Cortex of kidney (tissue), 1 donor: ENCODE data around the gene LRRTM2.

Experiments used
- DNase-seq: peaks from one replicate; lab custom pipeline; 2025; lab: John Stamatoyannopoulos, UW

Gene LRRTM2

GRCh38 chr5:138883211-138883610 lies 8.1 kb upstream of the LRRTM2 start:
- DNase-seq, result no peak

DNA sequence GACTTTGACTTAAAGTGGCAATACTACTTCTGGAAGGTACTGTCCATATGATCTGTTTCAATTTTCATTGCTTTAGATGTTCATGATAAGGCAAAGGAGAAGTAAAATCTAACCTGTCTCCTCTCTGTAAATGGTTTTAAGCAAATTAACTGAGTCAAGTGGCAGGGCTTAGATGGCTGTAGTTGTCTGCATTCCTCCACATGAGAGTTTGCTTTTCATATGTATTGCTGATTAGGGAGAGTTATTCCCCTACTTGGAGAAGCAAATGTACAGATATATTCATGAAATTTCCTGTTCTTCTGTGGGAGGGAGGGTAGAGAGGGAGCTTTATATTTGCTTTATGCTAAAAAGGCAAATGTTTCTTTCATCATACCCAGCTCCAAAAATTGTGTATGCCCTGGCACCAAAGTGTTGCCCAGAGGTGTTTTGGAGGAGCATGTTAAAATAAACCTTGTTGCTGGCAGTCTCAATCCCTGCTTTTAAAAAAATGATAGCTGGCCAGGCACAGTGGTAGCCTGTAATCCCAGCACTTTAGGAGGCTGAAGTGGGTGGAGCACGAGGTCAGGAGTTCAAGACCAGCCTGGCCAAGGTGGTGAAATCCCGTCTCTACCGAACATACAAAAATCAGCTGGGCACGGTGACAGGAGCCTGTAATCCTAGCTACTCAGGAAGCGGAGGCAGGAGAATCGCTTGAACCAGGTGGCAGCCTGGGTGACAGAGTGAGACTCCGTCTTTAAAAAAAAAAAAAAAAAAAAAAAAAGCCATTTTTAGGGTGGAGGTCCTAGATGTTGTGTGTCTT lies 3.5 kb upstream of the LRRTM2 start:
- DNase-seq, result no peak

DNA sequence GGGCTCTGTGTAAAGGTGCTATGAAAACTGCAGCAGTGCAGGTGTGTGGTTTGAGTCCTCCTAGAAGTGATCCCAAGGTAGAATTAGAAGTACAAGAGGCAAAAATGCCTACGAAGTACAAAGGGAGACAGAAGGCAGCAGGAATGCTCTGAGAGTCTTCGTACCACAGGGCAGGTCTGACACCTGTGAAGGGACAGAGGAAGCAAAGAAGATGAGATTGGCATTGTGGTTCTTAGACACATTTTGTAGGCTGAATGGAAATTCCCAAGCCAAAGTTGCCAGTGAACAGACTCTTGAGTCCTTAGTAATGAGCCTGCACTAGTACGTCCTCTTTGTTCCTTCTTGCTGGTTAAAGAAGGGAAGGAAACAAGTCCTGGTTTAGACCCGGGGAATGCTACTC lies 1.7 kb upstream of the LRRTM2 start:
- no peak for DNase-seq

- no peak for DNase-seq
Measured at GRCh38 chr5:138875946-138876345, 811 bp upstream of the LRRTM2 start.

DNA sequence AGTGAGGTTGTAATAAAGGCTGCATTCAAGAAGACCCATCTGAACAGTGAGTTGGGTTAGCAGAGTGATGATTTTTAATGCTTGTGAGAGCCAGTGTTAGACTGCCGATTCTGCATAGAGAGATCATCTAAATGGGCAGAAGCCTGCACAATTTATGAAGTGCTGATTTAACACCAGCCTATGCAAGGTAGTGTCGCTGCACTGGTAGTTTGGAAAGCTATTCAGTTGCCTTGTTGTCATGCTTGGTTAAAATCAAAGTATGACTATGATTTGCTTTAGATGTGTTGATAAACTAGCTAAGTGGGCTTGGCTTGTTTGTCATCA lies 379 bp upstream of the LRRTM2 start:
- no peak for DNase-seq

DNA sequence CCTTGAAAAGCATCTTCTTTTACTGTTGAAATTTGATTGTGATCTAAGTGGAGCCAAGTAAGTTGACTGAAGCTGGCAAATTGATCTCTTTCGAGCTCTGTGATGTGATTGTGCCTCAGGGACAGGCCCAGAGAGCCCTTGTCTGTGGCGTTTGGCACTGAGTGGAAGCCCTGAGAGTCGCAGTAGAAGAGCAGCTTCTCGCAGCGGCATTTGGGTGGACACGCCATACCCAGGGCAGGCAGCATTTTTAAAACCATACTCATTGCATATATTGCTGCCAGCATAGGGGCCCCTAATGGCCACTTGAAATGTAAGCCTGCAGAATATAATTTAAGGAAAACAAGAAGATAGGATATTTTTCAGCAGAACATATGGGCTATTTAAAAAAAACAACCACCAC lies 894 bp downstream of the LRRTM2 start:
- DNase-seq, result no peak

DNA sequence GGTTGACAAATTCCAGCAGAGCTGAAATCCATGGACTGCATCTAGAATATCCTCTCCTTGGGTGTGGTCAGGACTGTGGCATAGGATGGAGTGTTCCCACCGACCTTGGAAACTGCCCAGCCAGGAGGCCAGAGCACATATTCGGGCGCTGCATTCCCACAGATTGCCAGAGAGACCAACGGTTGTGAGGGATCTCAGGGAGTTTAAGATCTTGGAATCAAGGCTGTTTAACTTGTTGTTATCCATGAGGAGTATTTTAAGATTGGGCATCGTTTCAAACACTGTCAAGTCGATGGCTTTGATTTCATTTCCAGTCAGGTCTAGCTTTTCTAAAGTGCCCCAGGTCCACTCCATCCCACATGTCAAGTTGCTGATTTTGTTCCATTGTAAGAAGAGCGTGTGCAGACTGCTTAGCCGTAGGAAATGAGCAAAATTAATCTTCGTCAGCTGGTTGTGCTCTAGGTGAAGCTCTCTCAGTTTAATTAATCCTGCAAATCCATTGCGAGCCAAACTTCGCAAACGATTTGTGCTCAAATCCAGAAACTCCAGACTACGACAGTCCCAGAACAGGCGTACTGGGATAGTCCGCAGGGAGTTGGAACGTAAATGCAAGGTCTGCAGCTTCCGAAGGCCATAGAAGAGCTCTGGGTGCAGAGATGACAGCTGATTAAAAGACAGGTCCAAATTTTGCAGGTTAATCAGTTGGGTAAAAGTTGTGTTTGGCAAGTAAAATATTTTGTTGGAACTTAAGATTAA lies 1.5 kb downstream of the LRRTM2 start:
- no peak for DNase-seq

DNA sequence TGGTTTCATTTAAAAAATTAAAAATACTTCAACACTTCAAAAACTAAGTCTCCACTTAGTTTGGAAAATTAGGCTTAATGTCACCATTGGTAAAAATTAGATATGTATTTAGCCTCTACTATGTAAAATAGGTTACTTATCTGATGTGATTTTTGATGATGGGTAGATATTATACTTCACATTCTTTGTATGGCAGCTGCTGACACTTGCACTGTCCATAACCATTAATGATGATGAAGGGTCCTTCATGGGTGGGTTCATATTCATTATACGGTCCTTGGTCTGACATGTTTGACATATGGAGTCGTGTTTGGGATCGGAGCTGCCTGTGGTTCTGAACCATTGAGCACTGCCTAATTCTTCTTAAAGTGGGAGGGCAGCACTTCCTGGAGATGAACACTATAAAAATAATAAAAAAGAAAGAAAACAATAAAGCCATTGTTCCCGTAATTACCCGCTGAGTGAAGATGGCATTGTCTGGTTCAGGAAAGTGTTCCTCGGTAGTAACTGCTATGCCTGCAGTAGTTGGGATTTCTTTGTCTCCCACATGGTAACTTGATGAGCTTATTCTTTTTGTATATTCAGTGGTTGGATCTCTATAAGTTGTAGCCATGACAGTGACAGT lies 2.2 kb downstream of the LRRTM2 start:
- DNase-seq, result no peak

- no peak for DNase-seq
Measured at GRCh38 chr5:138870611-138871010, 4.5 kb downstream of the LRRTM2 start.

DNA sequence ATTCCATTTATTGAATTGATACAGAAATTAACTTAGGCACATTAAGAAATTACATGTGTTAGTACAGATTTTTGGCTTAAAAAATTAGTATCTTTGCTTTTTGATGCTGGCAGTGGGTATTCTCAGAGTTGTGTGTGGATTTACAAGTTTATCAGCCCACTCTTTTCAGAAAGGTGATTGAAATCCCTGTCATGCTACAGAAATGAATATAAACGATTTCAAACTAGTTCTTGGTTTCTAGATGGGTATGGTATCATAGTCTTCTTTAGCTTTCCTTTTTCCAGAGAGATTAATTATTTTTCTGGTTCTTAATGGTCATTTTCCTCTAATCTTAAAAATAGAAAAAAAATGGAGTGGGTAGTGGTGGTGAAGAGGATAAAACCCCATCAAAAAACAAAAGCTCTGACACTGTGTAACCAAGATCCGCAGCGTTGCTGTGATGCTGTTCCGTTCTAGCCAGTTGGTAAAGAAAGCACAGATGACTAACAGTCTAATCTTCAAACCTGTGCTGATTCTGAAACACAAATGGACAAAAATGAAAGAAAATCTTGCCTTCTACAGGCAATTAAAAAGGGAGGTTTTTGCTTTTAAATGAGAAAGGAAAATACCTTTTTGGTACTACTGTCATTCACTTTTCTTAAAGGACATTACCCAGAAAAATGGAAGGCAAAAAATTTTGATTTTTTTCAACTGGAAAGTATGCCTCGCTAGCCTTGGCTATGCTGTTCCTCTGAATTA lies 5.2 kb downstream of the LRRTM2 start:
- DNase-seq, result no peak

- no peak for DNase-seq
Measured at GRCh38 chr5:138869038-138869437, 6.1 kb downstream of the LRRTM2 start.

DNA sequence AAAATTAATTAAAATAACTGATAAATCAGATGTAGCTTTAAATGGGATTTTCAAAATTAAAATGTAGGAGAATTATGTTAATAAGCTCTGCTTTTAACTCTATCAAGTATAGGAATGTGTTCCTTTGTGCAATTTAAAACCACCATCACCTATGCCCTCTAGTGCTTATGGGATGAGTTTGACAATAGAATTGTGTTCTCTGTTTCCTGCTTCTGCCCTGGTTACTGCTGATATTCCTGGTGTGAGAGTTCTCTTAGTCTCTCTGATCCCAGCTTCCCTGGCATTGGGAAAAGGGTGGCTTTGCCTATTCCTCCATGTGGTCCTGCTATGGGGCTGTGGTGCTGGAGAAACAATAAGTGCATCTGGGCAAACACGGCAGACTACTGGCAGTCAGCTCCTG lies 8.1 kb downstream of the LRRTM2 start:
- DNase-seq, result no peak

- no peak for DNase-seq
Measured at GRCh38 chr5:138853132-138853531, 22.0 kb downstream of the LRRTM2 start.

- no peak for DNase-seq
Measured at GRCh38 chr5:138850865-138851435, 24.2 kb downstream of the LRRTM2 start.

DNA sequence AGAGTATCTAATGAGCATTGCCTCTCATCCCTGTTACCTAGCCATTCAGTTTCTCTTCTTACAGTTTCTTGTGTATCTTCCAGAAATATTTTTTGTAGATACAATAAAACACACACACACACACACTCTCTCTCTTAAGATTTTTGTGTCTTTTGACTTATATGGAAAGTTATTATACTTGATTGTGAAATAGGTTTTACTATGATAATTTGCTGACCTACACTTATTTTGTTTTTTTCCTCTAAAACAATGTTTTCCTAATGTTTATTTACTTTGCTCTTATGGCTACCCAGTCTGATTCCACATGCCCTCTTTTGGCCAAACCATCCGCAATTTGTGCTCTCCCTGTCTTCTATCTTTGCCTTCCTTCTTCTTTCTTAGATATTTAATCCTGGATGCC lies 25.3 kb downstream of the LRRTM2 start:
- DNase-seq, result no peak

DNA sequence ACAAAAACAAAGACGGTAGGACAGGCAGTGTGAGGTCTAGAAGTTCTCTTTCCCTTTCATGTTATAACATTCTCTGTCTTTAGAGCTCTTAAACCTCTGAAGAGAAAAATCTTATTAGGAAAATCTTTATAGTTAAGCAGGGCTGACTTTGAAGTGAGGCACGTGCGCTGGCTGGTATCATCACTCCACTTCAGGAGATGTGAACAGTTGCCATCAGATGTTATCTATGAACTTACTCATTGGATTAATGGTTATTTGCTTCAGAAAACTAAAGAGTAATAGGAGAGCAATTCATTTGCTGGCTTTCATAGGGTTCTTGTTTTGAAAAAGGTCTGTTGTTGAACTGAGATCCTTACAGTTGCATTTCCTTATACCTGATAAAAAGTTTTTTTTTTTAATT lies 25.7 kb downstream of the LRRTM2 start:
- DNase-seq, result no peak

DNA sequence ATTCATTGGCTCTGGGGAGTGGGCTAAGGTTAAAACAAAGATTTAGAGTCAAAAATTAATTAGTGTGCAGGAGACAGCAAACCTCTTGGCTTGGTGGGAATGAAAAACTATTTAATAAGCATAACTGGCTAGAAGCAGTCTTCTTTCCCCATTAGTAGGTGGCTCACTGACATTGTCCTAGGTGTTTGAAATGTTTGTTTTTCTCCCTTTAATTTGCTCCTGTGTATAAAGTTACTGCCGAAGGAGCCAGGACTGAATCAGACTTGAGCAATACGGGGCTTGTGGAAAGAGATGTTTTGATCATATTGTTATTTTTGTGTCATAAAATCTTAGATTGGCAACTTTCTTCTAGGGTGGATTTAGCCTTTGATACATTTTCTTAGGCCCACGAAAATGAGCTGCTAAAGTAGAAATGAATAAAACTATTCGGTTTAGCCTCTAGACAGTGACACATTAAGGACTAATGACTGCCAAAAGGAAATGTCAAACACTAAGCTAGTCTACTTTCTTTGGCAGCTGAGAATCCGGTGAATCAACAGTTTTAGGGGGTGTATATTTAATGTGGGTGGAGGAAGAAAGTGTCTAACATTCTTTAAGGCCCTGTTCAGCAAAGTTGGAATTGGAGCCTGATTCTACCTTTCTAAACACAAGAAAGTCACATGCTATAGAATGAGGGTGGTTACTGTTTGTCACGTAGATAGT lies 30.2 kb downstream of the LRRTM2 start:
- no peak for DNase-seq

GRCh38 chr5:138844125-138844461 lies 31.0 kb downstream of the LRRTM2 start:
- DNase-seq, result no peak

- no peak for DNase-seq
Measured at GRCh38 chr5:138843316-138844124, 31.6 kb downstream of the LRRTM2 start.

DNA sequence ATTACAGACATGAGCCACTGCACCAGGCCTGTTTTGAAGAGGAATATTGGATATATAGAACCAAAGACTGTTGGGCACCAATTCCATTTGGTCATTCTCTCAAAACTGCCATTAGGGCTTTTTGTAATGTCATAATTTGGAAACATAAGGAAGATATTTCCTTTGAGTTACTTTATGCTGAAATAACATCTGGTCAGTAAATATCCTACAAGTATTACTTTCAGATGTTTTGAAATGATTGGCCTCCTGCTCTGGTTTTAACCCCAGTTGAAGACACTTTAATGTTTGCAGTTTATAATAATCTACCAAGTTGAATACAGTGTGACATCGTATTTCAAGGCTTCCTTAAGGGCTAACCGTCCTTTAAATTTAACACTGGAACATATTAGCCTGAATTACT lies 33.6 kb downstream of the LRRTM2 start:
- DNase-seq, result no peak

GRCh38 chr5:138840103-138840502 lies 35.0 kb downstream of the LRRTM2 start:
- no peak for DNase-seq
